K562 (cell line): ENCODE measurements around the gene ABCA13. TPM values are rescaled to one million over a fixed set of nuclear protein-coding genes. Genes with fewer than 3 reads are reported as not detected.

Experiments used
- ATAC-seq: fragments of 200-7000 bp; cut with Tn5 transposase; 3 replicates; pipeline ENCODE4 v1.9.1; 2020; ENCODE audit warnings: moderate library complexity
- BruUV-seq: library from RNA; stranded (reverse); fragments of 400-500 nt; replicated peaks from 2 replicates; lab custom pipeline; 2021; lab: Mats Ljungman, UMichigan
- CTCF ChIA-PET: fragments of 300-600 bp; formaldehyde crosslinking; extraction: SDS; loops from one replicate; lab custom pipeline; 2021; ENCODE audit warnings: low intra/inter-chr PET ratio; lab: Yijun Ruan, JAX
- POLR2A ChIA-PET: fragments of 300-600, 350-650 bp; sonication (Branson Sonifier 250); formaldehyde crosslinking; extraction: SDS; loops from one replicate; lab custom pipeline; 2021; ENCODE audit warnings: antibody characterized with exemption, inconsistent platforms; lab: Yijun Ruan, JAX
- DNase-seq, 4 experiments: peaks; one replicate each; pipeline versions ENCODE4 v3.0.0 to v3.0.0-alpha.2; 2011 to 2018; ENCODE audit warnings: low spot score in 3 of 4, mixed read lengths in 3 of 4; ENCODE audit errors: extremely low read depth in 1 of 4
- FAIRE-seq: peaks from 2 replicates; lab custom pipeline; 2011; peaks lifted over from hg19 to GRCh38; lab: Jason Lieb, UNC
- H2AFZ ChIP-seq: 2 replicates; pipeline ENCODE4 v1.6.0; 2011; ENCODE audit warnings: low read depth, low read length, control low read depth, inconsistent platforms
- H3K27ac ChIP-seq: fragments of 200-600 bp; 3 replicates; pipeline ENCODE4 v1.8.0; 2011; ENCODE audit warnings: low read depth, mild to moderate bottlenecking, control low read depth, inconsistent platforms, low read length, moderate library complexity, mixed read lengths; ENCODE audit errors: extremely low read depth
- H3K27me3 ChIP-seq, 2 experiments: fragments of 300-600 bp in 1 of 2; 2 replicates in 1 of 2; 3 replicates in 1 of 2; pipeline versions ENCODE4 v1.6.0 to v1.8.0; 2011; ENCODE audit warnings: inconsistent platforms in 2 of 2, low read length in 2 of 2, mild to moderate bottlenecking in 1 of 2, mixed read lengths in 1 of 2, moderate library complexity in 1 of 2; ENCODE audit not compliant: control insufficient read depth in 2 of 2, insufficient read depth in 2 of 2
- H3K36me3 ChIP-seq: fragments of 300-600 bp; 3 replicates; pipeline ENCODE4 v1.8.0; 2011; ENCODE audit warnings: mild to moderate bottlenecking, low read length, inconsistent platforms; ENCODE audit not compliant: control insufficient read depth, insufficient read depth
- H3K4me1 ChIP-seq, 2 experiments: fragments of 200-600 bp in 1 of 2; replicated peaks in 1 of 2; 2 replicates in 1 of 2; 3 replicates in 1 of 2; pipeline versions ENCODE4 v1.5.1 to v1.8.0; 2011; ENCODE audit warnings: inconsistent platforms in 2 of 2, low read length in 2 of 2, mild to moderate bottlenecking in 1 of 2, mixed read lengths in 1 of 2, moderate library complexity in 1 of 2; ENCODE audit not compliant: control insufficient read depth in 2 of 2, insufficient read depth in 2 of 2
- H3K4me2 ChIP-seq: 2 replicates; pipeline ENCODE4 v1.6.1; 2011; ENCODE audit warnings: low read length, control low read depth, inconsistent platforms, mixed read lengths; ENCODE audit not compliant: insufficient read depth
- H3K4me3 ChIP-seq: fragments of 200-600 bp; sonication (generic), shearing (Covaris generic); 2 replicates; pipeline ENCODE4 v1.5.1; 2016; ENCODE audit warnings: control low read depth, inconsistent platforms
- H3K79me2 ChIP-seq: fragments of 200-600 bp; 3 replicates; pipeline ENCODE4 v1.8.0; 2011; ENCODE audit warnings: low read length, inconsistent platforms; ENCODE audit not compliant: control insufficient read depth, insufficient read depth
- H3K9ac ChIP-seq, 2 experiments: 2 replicates each; pipeline versions ENCODE4 v1.6.0 to v1.6.1; 2011; ENCODE audit warnings: low read depth in 2 of 2, low read length in 2 of 2, control low read depth in 1 of 2, inconsistent platforms in 1 of 2, mild to moderate bottlenecking in 1 of 2, mixed read lengths in 1 of 2; ENCODE audit not compliant: insufficient read depth in 1 of 2
- H3K9me1 ChIP-seq: one replicate; pipeline ENCODE4 v1.6.0; 2011; ENCODE audit warnings: inconsistent platforms, mild to moderate bottlenecking, low read length, moderate library complexity; ENCODE audit not compliant: control insufficient read depth, insufficient read depth
- H3K9me3 ChIP-seq: replicated peaks from 2 replicates; pipeline ENCODE4 v1.5.1; 2011; ENCODE audit warnings: low read depth, low read length, inconsistent platforms; ENCODE audit not compliant: control insufficient read depth, insufficient read depth
- H4K20me1 ChIP-seq: replicated peaks from 2 replicates; pipeline ENCODE4 v1.6.1; 2011; ENCODE audit warnings: low read length, inconsistent platforms, mixed read lengths; ENCODE audit not compliant: control insufficient read depth, insufficient read depth
- DNMT1 ChIP-seq: fragments of 450-650 bp; IDR thresholded peaks from 2 replicates; pipeline ENCODE4 v1.6.1; 2016; ENCODE audit warnings: antibody characterized with exemption, mild to moderate bottlenecking
- MEF2D ChIP-seq: conservative IDR thresholded peaks from 2 replicates; pipeline ENCODE4 v1.6.1; 2016; ENCODE audit warnings: low read depth, missing genetic modification characterization, missing compliant biosample characterization
- PCBP2 ChIP-seq: fragments of 200-400 bp; formaldehyde crosslinking; IDR thresholded peaks from 2 replicates; pipeline ENCODE4 v1.6.1; 2018; ENCODE audit warnings: low read length, low read depth, mild to moderate bottlenecking, moderate library complexity; ENCODE audit not compliant: poor library complexity, severe bottlenecking
- PPARD ChIP-seq: fragments of 250-450 bp; sonication (Bioruptor Pico); IDR thresholded peaks from 2 replicates; pipeline ENCODE4 v1.8.0; 2022; ENCODE audit warnings: inconsistent platforms, mild to moderate bottlenecking, moderate library complexity
- RBM22 ChIP-seq: fragments of 200-400 bp; formaldehyde crosslinking; IDR thresholded peaks from 2 replicates; pipeline ENCODE4 v1.6.1; 2018; ENCODE audit warnings: low read length, low read depth; ENCODE audit not compliant: poor library complexity, severe bottlenecking
- SMAD1 ChIP-seq: fragments of 150-350 bp; IDR thresholded peaks from 2 replicates; pipeline ENCODE4 v1.6.1; 2014; ENCODE audit warnings: low read length, low read depth; ENCODE audit not compliant: partially characterized antibody
- SREBF2 ChIP-seq: sonication (generic); formaldehyde crosslinking; IDR thresholded peaks from 2 replicates; pipeline ENCODE4 v1.4.0; 2020; ENCODE audit warnings: mild to moderate bottlenecking, missing genetic modification reagents
- TOE1 ChIP-seq, 2 experiments: fragments of 450-650 bp in 1 of 2; sonication (generic) in 1 of 2; formaldehyde crosslinking in 1 of 2; IDR thresholded peaks; 2 replicates each; pipeline versions ENCODE4 v1.7.1 to v1.8.0; 2016 to 2022; ENCODE audit warnings: borderline replicate concordance in 2 of 2, mild to moderate bottlenecking in 2 of 2, antibody characterized with exemption in 1 of 2, inconsistent platforms in 1 of 2, low read depth in 1 of 2, missing genetic modification reagents in 1 of 2, moderate library complexity in 1 of 2
- ZNF699 ChIP-seq: fragments of 250-450 bp; sonication (Bioruptor Pico); IDR thresholded peaks from 2 replicates; pipeline ENCODE4 v1.8.0; 2021; ENCODE audit warnings: mild to moderate bottlenecking, moderate library complexity; ENCODE audit not compliant: insufficient replicate concordance
- WGBS: fragments of 100-300 bp; shearing (Covaris generic); methylation state at CpG from one replicate; pipeline ENCODE4 v1.1.6; 2016; ENCODE audit warnings: low coverage, mixed read lengths; ENCODE audit not compliant: insufficient coverage; ENCODE audit errors: missing lambda C conversion rate; 5-methylcytosine and 5-hydroxymethylcytosine counted together
- in situ Hi-C: fragments of 300-500 bp; cut with MboI; formaldehyde crosslinking; loops from 4 replicates; pipeline ENCODE4 v1.15.0; 2018; ENCODE audit warnings: inconsistent platforms, mixed read lengths
- intact Hi-C: fragments of 100-400 bp; cut with micrococcal nuclease; formaldehyde crosslinking; loops from 2 replicates; pipeline ENCODE4 v1.14.2; 2022
- polyA plus RNA-seq, 8 experiments: library from polyadenylated mRNA; depleted of rRNA in 4 of 8; stranded (reverse) in 5 of 8; unstranded in 3 of 8; fragments of >200 nt; fragmentation: Nextera tagmentation in 2 of 8; fragmentation: Illumina TruSeq in 1 of 8; extraction: Ambion mirVana in 2 of 8; extraction: Trizol in 1 of 8; gene quantifications; 2 replicates each; pipeline versions ENCODE4 v1.2.1 to v1.2.3, GENCODE V29; 2011 to 2014; ENCODE audit warnings: inconsistent platforms in 1 of 8, missing spikeins in 1 of 8
- total RNA-seq, 7 experiments: library from RNA; depleted of rRNA in 6 of 7; stranded (reverse); fragments of >200 nt in 6 of 7; fragmentation: Illumina TruSeq in 2 of 7; extraction: Trizol in 2 of 7; gene quantifications; 2 replicates each; pipeline versions ENCODE4 v1.2.1 to v1.2.3, GENCODE V29; 2011 to 2021; ENCODE audit warnings: low replicate concordance in 1 of 7
- TF ChIP-seq, protein P1 (sequence below): IDR thresholded peaks from 2 replicates; pipeline ENCODE4 v1.6.1; 2014; ENCODE audit warnings: antibody characterized with exemption
- TF ChIP-seq, protein P2 (sequence below), 2 experiments: fragments of 200-800 bp in 1 of 2; sonication (Bioruptor generic) in 1 of 2; sonication (generic) in 1 of 2; formaldehyde crosslinking in 1 of 2; IDR thresholded peaks in 1 of 2; conservative IDR thresholded peaks in 1 of 2; 2 replicates each; pipeline versions ENCODE4 v1.5.0 to v1.6.1; 2016 to 2020; ENCODE audit warnings: missing compliant biosample characterization in 1 of 2, missing genetic modification characterization in 1 of 2, missing genetic modification reagents in 1 of 2
- TF ChIP-seq, protein P3 (sequence below): fragments of 450-650 bp; IDR thresholded peaks from 2 replicates; pipeline ENCODE4 v1.6.1; 2014; ENCODE audit warnings: low read depth, mild to moderate bottlenecking, moderate library complexity, borderline replicate concordance
- TF ChIP-seq, protein P4 (sequence below): fragments of 450-650 bp; formaldehyde crosslinking; IDR thresholded peaks from 2 replicates; pipeline ENCODE4 v1.4.0; 2020; ENCODE audit warnings: mild to moderate bottlenecking, mixed read lengths

Gene ABCA13
- total and polyA plus RNA-seq, 9 of the 15 experiments (the other 6 are each of a cell fraction or from before 2014, with no cell fraction given): 0.14 to 1.5 (median 0.38) TPM

DNA sequence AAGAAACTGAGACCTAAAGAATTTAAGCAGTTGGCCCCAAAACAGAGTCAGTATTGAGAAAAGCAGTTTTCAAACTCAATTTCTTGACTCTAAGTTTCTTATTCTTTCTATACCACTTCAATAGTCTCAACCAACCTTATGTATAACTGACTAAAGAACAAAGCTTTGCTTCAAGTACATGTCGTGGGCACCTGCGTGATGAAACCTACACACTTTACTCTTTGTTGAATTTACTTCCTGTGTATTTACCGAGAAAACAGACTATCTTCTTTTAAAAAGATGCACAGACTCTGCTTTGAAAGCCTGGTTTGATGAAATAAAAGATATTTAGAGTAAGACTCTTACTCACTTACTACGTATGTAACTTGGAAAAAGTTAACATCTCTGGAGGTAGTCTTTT is 455.9 kb downstream of the ABCA13 start (continued):
- TF ChIP-seq, protein P1, sequence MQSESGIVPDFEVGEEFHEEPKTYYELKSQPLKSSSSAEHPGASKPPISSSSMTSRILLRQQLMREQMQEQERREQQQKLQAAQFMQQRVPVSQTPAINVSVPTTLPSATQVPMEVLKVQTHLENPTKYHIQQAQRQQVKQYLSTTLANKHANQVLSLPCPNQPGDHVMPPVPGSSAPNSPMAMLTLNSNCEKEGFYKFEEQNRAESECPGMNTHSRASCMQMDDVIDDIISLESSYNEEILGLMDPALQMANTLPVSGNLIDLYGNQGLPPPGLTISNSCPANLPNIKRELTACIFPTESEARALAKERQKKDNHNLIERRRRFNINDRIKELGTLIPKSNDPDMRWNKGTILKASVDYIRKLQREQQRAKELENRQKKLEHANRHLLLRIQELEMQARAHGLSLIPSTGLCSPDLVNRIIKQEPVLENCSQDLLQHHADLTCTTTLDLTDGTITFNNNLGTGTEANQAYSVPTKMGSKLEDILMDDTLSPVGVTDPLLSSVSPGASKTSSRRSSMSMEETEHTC: no peak
- TF ChIP-seq MEF2D (tag) (no peak), SREBF2 (CRISPR knock-in tag) (no peak), RBM22 (no peak), PCBP2 (no peak), DNMT1 (no peak)
- TF ChIP-seq, protein P2, sequence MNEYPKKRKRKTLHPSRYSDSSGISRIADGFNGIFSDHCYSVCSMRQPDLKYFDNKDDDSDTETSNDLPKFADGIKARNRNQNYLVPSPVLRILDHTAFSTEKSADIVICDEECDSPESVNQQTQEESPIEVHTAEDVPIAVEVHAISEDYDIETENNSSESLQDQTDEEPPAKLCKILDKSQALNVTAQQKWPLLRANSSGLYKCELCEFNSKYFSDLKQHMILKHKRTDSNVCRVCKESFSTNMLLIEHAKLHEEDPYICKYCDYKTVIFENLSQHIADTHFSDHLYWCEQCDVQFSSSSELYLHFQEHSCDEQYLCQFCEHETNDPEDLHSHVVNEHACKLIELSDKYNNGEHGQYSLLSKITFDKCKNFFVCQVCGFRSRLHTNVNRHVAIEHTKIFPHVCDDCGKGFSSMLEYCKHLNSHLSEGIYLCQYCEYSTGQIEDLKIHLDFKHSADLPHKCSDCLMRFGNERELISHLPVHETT (CRISPR knock-in tag; conservative IDR thresholded peaks at IDR 0.05 in 1 of 2, IDR thresholded peaks at IDR 0.05 in 1 of 2): no peak

- intact Hi-C loops (no loop called here), in situ Hi-C loops (no loop called here)
- Histone ChIP-seq H3K27me3 (no peaks in the 10 kb centered on the region), H4K20me1 (no peaks in the 10 kb centered on the region), H3K27ac (no peak overlapping the region), H3K9me3 (no peaks in the 10 kb centered on the region), H3K4me2 (no peak overlapping the region), H3K9me1 (no peaks in the 10 kb centered on the region), H3K36me3 (no peaks in the 10 kb centered on the region), H2AFZ (no peak overlapping the region), H3K4me3 (no peak overlapping the region), H3K4me1 (no peaks in the 10 kb centered on the region), H3K79me2 (no peaks in the 10 kb centered on the region), H3K9ac (no peak overlapping the region)
- ATAC-seq (no peak), FAIRE-seq (no peak), DNase-seq (no peak)
- POLR2A ChIA-PET: no interaction called here
- BruUV-seq: no TSS peak
- WGBS: 4% methylated on average over 5 of the region's 5 CpGs
- CTCF ChIA-PET: no interaction called here
- TF ChIP-seq ZNF699 (CRISPR knock-in tag) (no peak), SREBF2 (CRISPR knock-in tag) (no peak), SMAD1 (no peak), PPARD (CRISPR knock-in tag) (no peak), TOE1 (IDR thresholded peaks at IDR 0.05; ENCODE audit: borderline replicate concordance) (no peak), TOE1 (CRISPR knock-in tag; IDR thresholded peaks at IDR 0.05; ENCODE audit: borderline replicate concordance, low read depth) (no peak)
- TF ChIP-seq, protein P3, sequence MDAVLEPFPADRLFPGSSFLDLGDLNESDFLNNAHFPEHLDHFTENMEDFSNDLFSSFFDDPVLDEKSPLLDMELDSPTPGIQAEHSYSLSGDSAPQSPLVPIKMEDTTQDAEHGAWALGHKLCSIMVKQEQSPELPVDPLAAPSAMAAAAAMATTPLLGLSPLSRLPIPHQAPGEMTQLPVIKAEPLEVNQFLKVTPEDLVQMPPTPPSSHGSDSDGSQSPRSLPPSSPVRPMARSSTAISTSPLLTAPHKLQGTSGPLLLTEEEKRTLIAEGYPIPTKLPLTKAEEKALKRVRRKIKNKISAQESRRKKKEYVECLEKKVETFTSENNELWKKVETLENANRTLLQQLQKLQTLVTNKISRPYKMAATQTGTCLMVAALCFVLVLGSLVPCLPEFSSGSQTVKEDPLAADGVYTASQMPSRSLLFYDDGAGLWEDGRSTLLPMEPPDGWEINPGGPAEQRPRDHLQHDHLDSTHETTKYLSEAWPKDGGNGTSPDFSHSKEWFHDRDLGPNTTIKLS: no peak
- TF ChIP-seq, protein P4, sequence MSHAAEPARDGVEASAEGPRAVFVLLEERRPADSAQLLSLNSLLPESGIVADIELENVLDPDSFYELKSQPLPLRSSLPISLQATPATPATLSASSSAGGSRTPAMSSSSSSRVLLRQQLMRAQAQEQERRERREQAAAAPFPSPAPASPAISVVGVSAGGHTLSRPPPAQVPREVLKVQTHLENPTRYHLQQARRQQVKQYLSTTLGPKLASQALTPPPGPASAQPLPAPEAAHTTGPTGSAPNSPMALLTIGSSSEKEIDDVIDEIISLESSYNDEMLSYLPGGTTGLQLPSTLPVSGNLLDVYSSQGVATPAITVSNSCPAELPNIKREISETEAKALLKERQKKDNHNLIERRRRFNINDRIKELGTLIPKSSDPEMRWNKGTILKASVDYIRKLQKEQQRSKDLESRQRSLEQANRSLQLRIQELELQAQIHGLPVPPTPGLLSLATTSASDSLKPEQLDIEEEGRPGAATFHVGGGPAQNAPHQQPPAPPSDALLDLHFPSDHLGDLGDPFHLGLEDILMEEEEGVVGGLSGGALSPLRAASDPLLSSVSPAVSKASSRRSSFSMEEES (CRISPR knock-in tag): no peak
These were observed 457.6 kb downstream of the ABCA13 start for GRCh38 chr7:48628793-48629349.
